ENCODE data around the gene ELAVL1.

- TF ChIP-seq POLR2AphosphoS5 (IDR thresholded peaks at IDR 0.05; ENCODE audit: low read depth, low read length), result no peak
- TF ChIP-seq, protein P1, sequence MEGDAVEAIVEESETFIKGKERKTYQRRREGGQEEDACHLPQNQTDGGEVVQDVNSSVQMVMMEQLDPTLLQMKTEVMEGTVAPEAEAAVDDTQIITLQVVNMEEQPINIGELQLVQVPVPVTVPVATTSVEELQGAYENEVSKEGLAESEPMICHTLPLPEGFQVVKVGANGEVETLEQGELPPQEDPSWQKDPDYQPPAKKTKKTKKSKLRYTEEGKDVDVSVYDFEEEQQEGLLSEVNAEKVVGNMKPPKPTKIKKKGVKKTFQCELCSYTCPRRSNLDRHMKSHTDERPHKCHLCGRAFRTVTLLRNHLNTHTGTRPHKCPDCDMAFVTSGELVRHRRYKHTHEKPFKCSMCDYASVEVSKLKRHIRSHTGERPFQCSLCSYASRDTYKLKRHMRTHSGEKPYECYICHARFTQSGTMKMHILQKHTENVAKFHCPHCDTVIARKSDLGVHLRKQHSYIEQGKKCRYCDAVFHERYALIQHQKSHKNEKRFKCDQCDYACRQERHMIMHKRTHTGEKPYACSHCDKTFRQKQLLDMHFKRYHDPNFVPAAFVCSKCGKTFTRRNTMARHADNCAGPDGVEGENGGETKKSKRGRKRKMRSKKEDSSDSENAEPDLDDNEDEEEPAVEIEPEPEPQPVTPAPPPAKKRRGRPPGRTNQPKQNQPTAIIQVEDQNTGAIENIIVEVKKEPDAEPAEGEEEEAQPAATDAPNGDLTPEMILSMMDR (IDR thresholded peaks at IDR 0.05), result no peak
- TF ChIP-seq TAF1 (IDR thresholded peaks at IDR 0.05; ENCODE audit: borderline replicate concordance, low read depth, low read length), result no peak
- TF ChIP-seq RFX5 (IDR thresholded peaks at IDR 0.05; ENCODE audit: low read length), result no peak
- TF ChIP-seq GATA2 (CRISPR knock-in tag; IDR thresholded peaks at IDR 0.05), result no peak
- no peak for TF ChIP-seq YY1 (IDR thresholded peaks at IDR 0.05; ENCODE audit: low read depth)
Observed at GRCh38 chr19:7994928-7995809, 10.3 kb downstream of the ELAVL1 start.

Data from SK-N-SH (cell line).